K562 (cell line): ENCODE data around the gene CFAP251. TPM values are rescaled to one million over a fixed set of nuclear protein-coding genes. Genes with fewer than 3 reads are reported as not detected.

Experiments used
- CC2D1A ChIP-seq: fragments of 450-650 bp; IDR thresholded peaks from 2 replicates; pipeline ENCODE4 v1.6.1; 2017; ENCODE audit warnings: mild to moderate bottlenecking
- CREB1 ChIP-seq, 2 experiments: sonication (generic) in 1 of 2; formaldehyde crosslinking in 1 of 2; IDR thresholded peaks; 2 replicates each; pipeline versions ENCODE4 v1.6.1 to v1.8.0; 2012 to 2022; ENCODE audit warnings: inconsistent platforms in 1 of 2, mild to moderate bottlenecking in 1 of 2, missing genetic modification reagents in 1 of 2, moderate library complexity in 1 of 2
- DPF2 ChIP-seq: fragments of 450-650 bp; IDR thresholded peaks from 2 replicates; pipeline ENCODE4 v1.6.1; 2016
- JUND ChIP-seq, 2 experiments: IDR thresholded peaks; 2 replicates in 1 of 2; 3 replicates in 1 of 2; pipeline ENCODE4 v1.6.1; 2011; ENCODE audit warnings: borderline replicate concordance in 2 of 2, low read depth in 2 of 2, low read length in 2 of 2, improper control_type of control experiment in 1 of 2, missing biosample characterization in 1 of 2, missing genetic modification characterization in 1 of 2, missing genetic modification reagents in 1 of 2
- MTA3 ChIP-seq: fragments of 450-650 bp; formaldehyde crosslinking; IDR thresholded peaks from 2 replicates; pipeline ENCODE4 v1.6.1; 2017; ENCODE audit warnings: mild to moderate bottlenecking, borderline replicate concordance
- SIN3B ChIP-seq: fragments of 450-650 bp; IDR thresholded peaks from 2 replicates; pipeline ENCODE4 v1.6.1; 2017; ENCODE audit warnings: low read depth, mild to moderate bottlenecking, moderate library complexity
- ZNF217 ChIP-seq: sonication (generic); formaldehyde crosslinking; IDR thresholded peaks from 2 replicates; pipeline ENCODE4 v1.8.0; 2022; ENCODE audit warnings: mild to moderate bottlenecking, missing genetic modification reagents
- ZNF3 ChIP-seq: fragments of 250-450 bp; sonication (Bioruptor Pico); IDR thresholded peaks from 2 replicates; pipeline ENCODE4 v1.5.0; 2021; ENCODE audit warnings: mild to moderate bottlenecking, moderate library complexity
- ZNF785 ChIP-seq: fragments of 250-450 bp; sonication (Bioruptor Pico); IDR thresholded peaks from 2 replicates; pipeline ENCODE4 v1.4.0; 2020; ENCODE audit warnings: mild to moderate bottlenecking
- polyA plus RNA-seq, 8 experiments: library from polyadenylated mRNA; depleted of rRNA in 4 of 8; stranded (reverse) in 5 of 8; unstranded in 3 of 8; fragments of >200 nt; fragmentation: Nextera tagmentation in 2 of 8; fragmentation: Illumina TruSeq in 1 of 8; extraction: Ambion mirVana in 2 of 8; extraction: Trizol in 1 of 8; gene quantifications; 2 replicates each; pipeline versions ENCODE4 v1.2.1 to v1.2.3, GENCODE V29; 2011 to 2014; ENCODE audit warnings: inconsistent platforms in 1 of 8, missing spikeins in 1 of 8
- total RNA-seq, 7 experiments: library from RNA; depleted of rRNA in 6 of 7; stranded (reverse); fragments of >200 nt in 6 of 7; fragmentation: Illumina TruSeq in 2 of 7; extraction: Trizol in 2 of 7; gene quantifications; 2 replicates each; pipeline versions ENCODE4 v1.2.1 to v1.2.3, GENCODE V29; 2011 to 2021; ENCODE audit warnings: low replicate concordance in 1 of 7
- TF ChIP-seq, protein P1 (sequence below): fragments of 450-650 bp; IDR thresholded peaks from 2 replicates; pipeline ENCODE4 v1.6.1; 2016
- TF ChIP-seq, protein P2 (sequence below), 2 experiments: fragments of 450-650 bp; IDR thresholded peaks; 2 replicates each; pipeline ENCODE4 v1.6.1; 2016; ENCODE audit warnings: mild to moderate bottlenecking in 2 of 2, borderline replicate concordance in 1 of 2, low read depth in 1 of 2, moderate library complexity in 1 of 2

The CFAP251 gene
- total and polyA plus RNA-seq, 9 of the 15 experiments (the other 6 are each of a cell fraction or from before 2014, with no cell fraction given): 16.6 to 31.0 (median 19.1) TPM

DNA sequence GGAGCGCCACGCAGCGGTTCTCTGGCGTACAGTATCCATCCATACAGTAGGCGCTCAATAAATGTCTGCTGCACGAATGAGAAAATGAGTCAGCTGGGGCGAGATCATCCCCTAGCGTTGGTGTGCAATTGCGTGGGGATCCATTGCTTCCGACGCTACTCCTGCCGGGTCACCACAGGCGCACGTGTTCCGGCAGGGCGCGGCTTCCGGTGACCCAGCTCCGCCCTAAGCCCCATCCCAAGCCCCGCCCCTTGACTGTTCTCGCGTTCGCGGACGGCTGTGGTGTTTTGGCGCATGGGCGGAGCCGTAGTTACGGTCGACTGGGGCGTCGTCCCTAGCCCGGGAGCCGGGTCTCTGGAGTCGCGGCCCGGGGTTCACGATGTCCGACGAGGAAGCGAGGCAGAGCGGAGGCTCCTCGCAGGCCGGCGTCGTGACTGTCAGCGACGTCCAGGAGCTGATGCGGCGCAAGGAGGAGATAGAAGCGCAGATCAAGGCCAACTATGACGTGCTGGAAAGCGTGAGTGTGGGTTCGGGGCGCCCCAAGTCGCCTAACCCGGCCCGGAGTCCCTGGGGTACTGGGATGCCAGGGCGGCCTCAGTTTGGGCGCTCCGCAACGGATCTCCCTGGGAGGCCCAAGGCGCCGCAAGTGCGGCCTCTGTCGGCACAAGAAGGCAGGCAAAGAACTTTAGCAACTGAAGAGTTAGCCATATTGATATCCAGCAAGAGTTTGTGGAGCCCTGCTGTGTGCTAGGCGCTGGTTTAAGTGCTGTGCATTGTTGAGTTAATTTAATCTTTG, 29.7 kb upstream of the CFAP251 start, which contains the start of gene PSMD9 (continued):
- TF ChIP-seq, protein P1, sequence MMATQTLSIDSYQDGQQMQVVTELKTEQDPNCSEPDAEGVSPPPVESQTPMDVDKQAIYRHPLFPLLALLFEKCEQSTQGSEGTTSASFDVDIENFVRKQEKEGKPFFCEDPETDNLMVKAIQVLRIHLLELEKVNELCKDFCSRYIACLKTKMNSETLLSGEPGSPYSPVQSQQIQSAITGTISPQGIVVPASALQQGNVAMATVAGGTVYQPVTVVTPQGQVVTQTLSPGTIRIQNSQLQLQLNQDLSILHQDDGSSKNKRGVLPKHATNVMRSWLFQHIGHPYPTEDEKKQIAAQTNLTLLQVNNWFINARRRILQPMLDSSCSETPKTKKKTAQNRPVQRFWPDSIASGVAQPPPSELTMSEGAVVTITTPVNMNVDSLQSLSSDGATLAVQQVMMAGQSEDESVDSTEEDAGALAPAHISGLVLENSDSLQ: peak; percentile 49; the same call in 1 of the 2 replicates
- 0 out of 2 replicates have a peak, but pooled peaks have one; percentile 6 for TF ChIP-seq CC2D1A
- TF ChIP-seq SIN3B: peak; percentile 66; the same call in 1 of the 2 replicates
- TF ChIP-seq DPF2: peak; percentile 83; the same call in 1 of the 2 replicates
- TF ChIP-seq MTA3: peak; percentile 99
- no peak for TF ChIP-seq ZNF3 (CRISPR knock-in tag)
- TF ChIP-seq, protein P2, sequence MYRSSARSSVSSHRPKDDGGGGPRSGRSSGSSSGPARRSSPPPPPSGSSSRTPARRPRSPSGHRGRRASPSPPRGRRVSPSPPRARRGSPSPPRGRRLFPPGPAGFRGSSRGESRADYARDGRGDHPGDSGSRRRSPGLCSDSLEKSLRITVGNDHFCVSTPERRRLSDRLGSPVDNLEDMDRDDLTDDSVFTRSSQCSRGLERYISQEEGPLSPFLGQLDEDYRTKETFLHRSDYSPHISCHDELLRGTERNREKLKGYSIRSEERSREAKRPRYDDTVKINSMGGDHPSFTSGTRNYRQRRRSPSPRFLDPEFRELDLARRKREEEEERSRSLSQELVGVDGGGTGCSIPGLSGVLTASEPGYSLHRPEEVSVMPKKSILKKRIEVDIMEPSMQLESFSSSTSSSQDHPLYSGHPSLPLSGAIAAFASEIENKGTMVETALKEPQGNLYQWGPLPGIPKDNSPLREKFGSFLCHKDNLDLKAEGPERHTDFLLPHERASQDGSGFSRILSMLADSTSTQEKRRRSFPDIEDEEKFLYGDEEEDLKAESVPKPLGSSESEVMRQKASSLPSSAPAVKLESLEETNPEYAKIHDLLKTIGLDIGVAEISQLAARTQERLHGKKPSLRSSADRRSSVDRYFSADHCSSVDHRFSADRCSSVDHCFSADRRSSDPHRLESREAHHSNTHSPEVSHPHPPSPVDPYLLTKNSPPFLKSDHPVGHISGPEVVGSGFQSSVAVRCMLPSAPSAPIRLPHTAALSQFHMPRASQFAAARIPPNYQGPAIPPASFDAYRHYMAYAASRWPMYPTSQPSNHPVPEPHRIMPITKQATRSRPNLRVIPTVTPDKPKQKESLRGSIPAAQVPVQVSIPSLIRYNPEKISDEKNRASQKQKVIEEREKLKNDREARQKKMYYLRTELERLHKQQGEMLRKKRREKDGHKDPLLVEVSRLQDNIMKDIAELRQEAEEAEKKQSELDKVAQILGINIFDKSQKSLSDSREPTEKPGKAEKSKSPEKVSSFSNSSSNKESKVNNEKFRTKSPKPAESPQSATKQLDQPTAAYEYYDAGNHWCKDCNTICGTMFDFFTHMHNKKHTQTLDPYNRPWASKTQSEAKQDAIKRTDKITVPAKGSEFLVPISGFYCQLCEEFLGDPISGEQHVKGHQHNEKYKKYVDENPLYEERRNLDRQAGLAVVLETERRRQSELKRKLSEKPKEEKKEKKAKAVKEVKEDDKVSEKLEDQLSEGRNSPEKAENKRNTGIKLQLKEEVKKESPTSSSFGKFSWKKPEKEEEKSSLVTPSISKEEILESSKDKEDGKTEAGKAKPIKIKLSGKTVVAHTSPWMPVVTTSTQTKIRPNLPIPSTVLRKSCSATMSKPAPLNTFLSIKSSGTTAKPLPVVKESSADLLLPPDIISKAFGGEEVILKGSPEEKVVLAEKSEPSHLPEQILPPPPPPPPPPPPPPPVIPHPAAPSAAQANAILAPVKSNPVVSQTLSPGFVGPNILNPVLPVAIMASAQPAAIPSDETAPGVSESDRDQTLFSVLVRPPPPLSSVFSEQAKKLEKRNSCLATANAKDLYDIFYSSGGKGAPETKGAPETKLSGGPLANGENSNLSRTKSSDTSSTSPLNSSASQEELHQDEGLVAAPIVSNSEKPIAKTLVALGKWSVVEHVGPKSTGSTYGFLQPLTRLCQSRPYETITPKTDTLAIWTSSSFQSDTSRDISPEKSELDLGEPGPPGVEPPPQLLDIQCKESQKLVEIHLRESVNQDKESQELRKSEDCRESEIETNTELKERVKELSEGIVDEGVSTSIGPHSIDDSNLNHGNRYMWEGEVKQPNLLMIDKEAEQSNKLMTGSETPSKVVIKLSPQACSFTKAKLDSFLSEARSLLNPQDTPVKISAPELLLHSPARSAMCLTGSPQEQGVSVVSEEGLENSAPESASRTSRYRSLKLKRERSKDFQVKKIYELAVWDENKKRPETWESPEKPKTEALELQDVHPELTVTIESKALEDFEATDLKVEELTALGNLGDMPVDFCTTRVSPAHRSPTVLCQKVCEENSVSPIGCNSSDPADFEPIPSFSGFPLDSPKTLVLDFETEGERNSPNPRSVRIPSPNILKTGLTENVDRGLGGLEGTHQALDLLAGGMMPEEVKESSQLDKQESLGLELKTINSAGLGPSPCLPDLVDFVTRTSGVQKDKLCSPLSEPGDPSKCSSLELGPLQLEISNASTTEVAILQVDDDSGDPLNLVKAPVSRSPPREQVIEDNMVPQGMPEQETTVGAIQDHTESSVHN (IDR thresholded peaks at IDR 0.05; ENCODE audit: borderline replicate concordance in 1 of 2, low read depth in 1 of 2): peak in 1 of 2 experiments; percentile 65; a peak in 1 of 4 replicates
- peak; percentile 97 for TF ChIP-seq JUND (IDR thresholded peaks at IDR 0.05; ENCODE audit: borderline replicate concordance, low read depth, low read length)
- peak; percentile 94; the same call in 2 of the 3 replicates for TF ChIP-seq JUND (tag; IDR thresholded peaks at IDR 0.05; ENCODE audit: borderline replicate concordance, low read depth, low read length)
- peak; percentile 35; the same call in 1 of the 2 replicates for TF ChIP-seq ZNF217 (CRISPR knock-in tag)
- TF ChIP-seq CREB1 (IDR thresholded peaks at IDR 0.05): peak; percentile 77
- peak; percentile 90 for TF ChIP-seq CREB1 (CRISPR knock-in tag; IDR thresholded peaks at IDR 0.05)
- no peak for TF ChIP-seq ZNF785
